NCI-H2029 (cell line): ENCODE results near the gene ASB3.

Experiments
- DNase-seq: peaks from one replicate; lab custom pipeline; 2025; lab: John Stamatoyannopoulos, UW

The ASB3 gene

DNA sequence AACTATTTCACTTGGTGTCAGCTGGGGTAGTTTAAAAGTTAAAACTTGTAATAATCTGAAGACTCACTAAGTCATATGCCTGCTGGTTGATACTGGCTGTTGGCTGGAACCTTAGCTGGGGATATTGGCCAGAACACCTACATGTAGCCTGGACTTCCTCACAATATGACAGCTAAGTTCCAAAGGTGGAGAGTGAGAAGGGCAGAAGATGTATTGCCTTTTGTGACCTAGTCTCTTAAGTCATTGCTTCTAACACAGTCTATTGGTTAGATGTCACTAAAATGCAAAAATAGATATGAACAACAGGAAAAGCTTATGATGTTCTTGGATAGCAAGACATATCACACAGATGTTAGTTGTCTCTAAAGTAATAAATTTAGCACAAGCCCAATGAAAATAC is 132.4 kb downstream of the ASB3 start:
- DNase-seq, result no peak

DNA sequence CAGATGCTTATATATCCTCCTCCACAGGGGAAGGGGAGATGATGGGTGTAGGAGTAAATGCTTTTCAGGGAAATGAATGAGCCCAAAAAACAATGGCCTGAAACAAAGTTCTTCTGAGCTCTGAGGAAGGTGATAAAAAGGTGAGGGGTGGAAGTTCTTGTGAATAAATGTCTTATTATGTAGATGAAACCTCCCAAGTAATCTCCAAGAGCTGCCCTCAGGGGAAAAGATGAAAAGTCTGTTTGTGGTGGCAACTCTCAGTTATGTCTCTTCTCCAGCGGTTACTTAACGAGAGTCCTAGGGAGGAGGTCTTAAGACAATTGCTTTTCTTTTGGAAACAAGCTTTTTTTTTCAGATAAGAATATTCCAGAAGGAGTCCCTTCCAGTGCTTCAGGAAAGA is 134.6 kb downstream of the ASB3 start:
- DNase-seq, result no peak

DNA sequence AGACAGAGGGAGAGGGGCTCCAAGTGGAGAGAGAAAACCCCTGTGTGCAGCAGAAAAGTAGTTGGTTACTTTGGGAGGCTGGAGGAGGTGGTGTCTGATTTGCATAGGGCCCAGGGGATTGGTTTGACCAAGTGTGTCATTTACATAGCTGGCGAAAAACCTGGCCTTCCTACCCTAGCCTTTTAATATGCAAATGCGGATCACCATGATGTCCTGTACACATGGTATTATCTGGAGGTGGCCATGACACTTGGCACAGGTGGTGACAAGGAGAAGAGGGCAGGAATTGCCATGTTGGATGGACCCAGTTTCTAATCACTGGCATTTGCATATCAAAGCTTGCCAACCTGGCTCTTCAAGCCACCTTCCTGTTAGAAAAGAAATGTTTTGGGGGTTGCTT is 140.0 kb downstream of the ASB3 start:
- DNase-seq, result no peak

DNA sequence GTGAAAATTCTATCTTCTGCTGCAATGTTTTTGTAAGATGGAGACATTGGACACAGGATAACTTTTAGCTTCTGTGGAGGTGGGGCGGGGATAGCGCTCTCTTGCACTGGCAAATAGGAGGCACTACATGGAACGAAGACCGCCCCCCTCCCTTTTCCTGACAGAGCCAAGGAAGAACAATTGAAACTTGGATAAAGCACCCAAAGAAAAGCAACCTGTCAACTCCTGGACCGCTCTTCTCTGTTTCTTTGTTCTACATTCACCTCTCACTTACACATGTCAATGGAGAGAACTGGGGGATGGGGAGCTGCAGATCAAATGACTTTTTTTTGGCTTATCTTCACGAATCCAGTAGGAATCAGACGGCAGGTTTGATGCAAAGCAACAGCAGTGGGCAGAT is 145.5 kb downstream of the ASB3 start:
- DNase-seq, result no peak

DNA sequence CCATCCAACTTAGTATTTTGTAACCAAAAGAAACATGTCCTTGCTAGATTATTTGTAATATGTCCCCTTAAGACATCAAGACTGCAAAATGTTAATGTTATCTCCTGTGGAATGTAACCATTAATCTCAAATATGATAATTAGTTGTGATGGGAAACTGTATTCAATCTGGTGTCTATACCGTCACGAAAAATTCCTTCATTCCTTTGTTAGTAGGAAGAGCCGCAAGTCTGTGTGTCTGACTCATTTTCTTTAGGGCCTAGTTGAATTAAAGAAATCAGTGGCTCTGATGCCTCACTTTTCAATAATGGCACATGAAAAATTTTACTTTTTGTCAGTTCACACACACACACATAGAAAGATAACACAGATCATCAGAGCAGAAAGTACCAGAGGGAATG is 146.3 kb downstream of the ASB3 start:
- no peak for DNase-seq

DNA sequence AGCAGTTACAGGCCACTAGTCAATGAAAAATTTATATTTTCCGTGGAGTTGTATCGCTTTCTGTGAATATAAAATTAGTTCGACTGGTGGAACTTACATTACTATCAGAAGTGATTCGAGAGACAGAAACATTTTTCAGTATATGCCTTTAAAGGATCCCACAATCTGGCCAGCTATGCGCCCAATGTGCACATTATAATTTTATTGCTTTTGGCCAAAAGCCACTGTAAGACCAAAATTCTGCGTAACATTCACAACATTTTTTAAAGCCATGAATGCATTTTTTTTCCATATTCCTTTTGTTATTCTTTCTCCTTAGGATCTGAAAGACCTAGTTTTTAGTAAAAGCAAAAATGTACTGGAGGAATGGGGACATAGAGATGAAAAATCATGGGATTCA is 150.2 kb downstream of the ASB3 start:
- DNase-seq, result no peak

DNA sequence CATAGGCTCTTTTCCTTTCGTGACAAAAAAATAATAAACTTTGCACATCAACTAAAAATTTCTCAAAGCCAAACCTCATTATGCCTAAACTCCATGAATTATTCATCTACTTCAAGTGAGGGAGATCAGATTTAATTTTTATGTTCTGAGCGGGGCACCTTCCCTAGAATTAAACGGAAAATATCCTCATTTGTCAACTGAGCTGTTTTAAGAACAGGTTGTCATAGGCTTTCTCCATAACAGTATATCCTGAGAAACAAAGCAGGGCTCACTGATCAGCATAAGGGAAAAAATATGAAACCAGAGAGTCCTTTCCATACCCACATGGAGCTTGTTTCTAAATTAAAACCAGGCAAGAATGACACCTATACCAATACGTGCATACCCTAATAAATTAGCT is 150.6 kb downstream of the ASB3 start:
- no peak for DNase-seq

DNA sequence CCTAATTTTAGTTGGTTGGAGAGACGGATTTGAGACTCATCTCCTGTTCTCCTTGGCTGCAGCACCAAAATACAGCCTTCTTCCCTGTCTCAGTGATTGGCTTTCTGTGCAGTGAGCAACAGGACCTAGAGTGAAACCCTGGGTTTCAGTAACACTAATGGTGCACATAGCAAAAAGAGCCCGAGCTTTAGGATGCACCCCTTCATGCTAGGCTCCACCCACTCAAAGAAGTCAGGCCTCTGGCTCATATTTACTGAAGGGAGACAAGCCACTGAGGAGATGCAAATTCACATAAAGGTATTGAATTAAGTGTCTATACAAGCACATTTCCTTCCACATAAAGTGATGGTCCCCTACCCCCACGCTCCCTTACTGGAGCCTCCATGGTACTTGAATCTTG is 151.1 kb downstream of the ASB3 start:
- no peak for DNase-seq

DNA sequence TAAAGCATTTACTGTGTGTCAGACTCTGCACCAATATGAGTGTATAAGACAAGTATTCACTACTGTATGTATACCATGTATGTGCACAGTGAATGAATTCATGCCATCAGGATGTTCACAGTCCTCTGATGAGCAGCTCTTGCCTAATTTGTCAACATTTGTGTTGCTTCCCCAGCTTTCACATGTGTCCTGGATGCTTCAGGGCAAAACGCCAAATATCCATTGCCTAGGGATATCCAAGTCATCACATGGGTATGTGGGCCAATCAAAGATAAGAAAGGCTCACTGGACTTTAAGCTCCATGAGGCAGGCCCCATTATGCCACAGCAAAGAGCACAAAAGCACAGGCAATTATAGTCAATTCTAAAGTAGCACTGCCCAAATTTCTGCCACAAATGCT is 153.3 kb downstream of the ASB3 start:
- DNase-seq, result peak; percentile 16

DNA sequence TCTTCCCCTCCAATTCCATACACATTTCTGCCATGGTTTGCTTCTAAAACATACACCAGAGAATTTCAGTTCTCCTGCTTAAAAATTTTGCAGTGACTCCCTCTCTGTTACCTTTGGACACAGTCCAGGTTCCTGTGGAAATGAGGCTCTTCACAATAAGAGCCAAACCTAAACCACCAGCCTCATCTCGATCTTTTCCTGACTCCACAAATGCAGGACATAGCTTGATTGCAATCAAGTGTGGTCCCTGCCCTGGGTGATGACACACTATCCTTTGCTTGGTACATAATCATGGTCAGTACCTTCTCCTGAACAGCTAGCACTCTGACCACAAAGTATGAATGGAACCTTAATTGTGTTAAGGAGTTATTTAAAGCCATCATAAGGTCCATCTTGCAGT is 154.0 kb downstream of the ASB3 start:
- DNase-seq, result peak; percentile 7

DNA sequence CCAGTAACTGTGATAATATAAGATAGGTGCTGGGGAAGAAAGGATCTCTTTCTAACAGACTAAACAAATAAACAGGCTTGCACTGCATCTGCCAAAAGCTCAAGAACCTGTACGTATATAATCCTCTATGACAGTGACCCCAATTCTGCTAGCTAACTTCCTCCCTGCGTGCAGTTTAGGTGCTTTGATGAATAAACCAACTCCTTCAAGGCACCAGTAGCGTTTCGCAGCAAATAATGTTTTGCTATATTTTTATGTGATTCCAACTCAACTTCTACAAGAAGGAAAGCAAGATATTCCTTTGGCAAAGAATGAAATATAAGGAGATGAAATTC is 154.7 kb downstream of the ASB3 start:
- no peak for DNase-seq

DNA sequence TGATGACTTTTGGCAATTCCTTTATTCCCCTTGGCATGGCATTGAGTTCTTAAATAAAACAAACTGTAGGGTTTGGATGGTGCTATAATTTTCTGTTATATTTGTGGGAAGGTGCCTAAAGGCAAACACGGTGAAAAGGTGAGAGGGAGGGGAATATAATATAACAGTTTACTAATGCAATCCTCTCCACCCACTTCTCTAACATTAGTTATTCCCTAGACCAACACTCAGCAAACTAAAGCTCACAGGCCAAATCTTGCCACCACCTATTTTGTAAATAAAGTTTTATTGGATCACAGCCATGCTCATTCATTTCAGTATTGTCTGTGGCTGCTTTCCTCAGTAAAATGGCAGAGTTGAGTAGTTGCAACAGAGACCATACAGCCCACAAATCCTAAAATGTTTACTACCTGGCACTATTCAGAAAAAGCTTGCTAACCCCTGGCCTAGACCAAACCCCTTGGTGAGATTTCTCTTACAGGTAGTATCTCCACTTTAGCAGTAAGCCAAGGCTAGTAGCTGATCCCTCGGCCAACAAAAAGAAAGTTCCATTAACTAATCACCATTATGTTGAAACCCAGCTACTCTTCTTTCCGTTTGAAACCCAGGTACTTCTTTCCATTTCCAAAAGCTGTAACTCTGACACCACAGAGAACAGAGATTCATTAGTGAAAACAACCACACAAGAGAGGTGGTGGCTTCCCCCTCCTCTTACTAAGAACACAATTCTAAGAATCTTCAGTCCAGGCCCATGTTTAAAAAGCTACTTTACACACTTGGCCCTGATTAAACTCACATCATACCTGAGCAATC is 155.2 kb downstream of the ASB3 start:
- DNase-seq, result no peak

DNA sequence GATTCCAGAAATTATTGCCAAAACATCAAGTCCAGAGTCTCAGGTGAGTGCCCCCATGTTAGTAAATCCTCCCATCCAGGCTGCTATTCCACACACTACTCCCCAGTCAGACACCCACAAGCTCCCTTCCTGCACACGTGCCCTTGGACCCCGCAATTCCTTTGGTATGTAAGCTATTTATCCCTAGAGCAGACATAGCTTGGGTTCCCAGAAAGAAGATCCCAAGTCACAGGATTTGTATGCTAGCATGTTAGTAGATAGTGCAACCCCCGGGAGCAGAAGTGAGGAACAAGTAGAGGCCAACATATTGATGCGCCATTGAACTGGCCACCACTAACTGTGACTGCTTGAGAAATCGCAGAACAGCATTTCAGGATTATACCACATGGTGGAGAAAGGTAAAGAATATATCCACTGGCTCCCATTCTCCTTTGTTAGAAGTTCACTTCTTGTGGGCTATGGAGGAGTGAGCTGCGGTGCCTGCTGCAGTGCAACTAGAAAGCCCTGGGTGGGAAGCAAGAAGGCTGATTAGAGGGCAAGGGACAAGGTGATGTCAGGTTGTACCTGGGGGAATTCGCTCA is 156.6 kb downstream of the ASB3 start:
- no peak for DNase-seq

DNA sequence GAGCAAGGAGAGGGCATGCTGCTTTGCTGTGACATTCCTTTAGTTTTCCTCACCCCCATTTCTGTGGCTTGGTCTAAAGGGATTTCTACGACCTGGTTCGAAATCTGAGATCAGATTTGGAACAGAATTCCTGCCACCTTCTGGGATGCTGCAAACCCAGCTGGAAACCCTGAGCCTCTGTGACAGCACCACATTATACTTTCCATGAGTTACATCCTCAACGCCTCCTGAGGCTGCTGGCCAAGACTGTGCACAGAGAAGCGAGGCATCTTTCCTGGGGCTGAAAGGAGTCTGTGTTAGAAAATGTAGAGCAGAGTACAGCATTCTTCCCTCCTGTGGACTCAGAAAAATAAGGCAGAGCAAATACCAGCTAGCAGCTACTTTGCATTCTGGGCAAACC is 157.3 kb downstream of the ASB3 start:
- no peak for DNase-seq

DNA sequence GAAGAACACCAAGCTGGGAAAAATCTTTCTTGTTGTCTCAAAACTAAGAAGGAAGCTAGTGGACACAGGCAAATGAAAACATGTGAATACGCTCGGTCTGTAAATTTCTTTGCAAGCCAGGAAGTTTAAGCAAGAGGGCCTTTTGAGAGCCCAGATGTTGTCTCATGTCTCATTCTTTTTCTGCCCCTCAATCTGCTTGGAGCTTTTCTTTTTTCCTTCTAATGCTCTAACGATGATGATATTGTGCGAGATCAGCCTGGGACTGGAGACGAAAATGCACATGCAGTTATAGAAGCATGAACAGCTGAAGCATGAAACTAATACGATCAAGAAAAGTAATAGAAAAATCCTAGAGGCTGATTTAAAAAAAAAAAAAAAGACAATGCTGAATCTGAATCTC is 157.8 kb downstream of the ASB3 start:
- no peak for DNase-seq

DNA sequence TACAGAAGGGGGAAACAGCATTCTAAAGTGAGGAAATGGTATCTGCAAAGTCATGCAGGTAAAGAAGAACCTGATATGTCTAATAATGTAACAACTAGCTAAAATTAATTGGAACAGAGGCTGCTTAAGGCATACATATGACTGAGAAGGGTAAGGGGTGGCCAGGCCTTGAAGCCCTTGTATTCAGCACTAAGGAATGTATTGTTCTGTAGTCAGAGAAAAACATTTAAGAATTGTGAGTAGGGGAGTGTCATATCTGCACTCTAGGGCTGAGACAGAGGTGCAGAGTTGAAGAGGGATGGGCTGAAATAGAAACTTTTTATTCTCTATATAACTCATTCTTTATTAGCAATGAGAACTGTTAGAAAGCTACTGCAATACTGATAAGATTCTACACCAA is 164.6 kb downstream of the ASB3 start:
- no peak for DNase-seq

DNA sequence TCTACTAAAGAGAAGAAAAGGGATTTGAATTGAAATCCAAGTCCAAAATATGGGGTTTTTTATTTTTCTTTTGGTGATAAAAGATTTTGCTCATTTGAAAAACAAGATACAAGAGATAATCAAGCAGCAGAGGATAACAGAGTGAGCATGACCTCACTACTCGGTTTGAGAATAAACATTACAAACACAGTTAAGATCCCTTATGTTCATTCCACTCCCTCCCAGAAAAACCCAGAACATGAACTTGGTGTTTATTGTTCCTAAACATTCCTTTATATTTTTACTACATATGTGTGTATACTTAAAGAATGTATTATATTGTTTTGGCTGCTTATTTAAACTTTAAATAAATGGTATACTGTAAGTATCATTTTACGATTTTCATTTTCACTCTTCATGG is 165.8 kb downstream of the ASB3 start:
- no peak for DNase-seq
